Testis (tissue), 2 donors: ENCODE data around the gene CFAP58.

Source experiments
- POLR2A ChIP-seq: fragments of 450-650 bp; IDR thresholded peaks from one replicate; pipeline ENCODE4 v1.6.1; 2017; ENCODE audit warnings: antibody characterized with exemption, mild to moderate bottlenecking, moderate library complexity
- TF ChIP-seq, protein P1 (sequence below), 3 experiments: fragments of 450-650 bp in 2 of 3; fragments of 200-600 bp in 1 of 3; sonication (generic) in 1 of 3; IDR thresholded peaks; one replicate each; pipeline ENCODE4 v1.5.1; 2016 to 2019; ENCODE audit warnings: antibody characterized with exemption in 3 of 3, mild to moderate bottlenecking in 2 of 3, moderate library complexity in 1 of 3

DNA sequence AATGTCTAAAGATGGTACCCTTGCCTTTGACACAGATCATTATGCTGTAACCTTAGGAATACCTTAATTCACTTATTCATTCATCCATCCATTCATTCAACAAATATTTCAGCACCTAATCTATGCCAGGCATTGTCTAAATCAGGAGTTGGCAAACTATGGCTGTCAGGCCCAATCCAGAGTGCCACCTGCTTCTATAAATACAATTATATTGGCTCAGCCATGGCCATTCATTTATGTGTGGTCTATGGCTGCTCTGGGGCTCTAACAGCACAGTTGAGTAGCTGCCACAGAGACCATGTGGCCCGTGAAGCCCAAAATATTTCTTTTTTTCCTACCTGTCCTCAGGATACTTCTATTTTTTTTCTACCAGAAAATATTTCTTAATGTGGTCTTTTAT is 9.4 kb upstream of the CFAP58 start:
- no peak for TF ChIP-seq POLR2A
- TF ChIP-seq, protein P1, sequence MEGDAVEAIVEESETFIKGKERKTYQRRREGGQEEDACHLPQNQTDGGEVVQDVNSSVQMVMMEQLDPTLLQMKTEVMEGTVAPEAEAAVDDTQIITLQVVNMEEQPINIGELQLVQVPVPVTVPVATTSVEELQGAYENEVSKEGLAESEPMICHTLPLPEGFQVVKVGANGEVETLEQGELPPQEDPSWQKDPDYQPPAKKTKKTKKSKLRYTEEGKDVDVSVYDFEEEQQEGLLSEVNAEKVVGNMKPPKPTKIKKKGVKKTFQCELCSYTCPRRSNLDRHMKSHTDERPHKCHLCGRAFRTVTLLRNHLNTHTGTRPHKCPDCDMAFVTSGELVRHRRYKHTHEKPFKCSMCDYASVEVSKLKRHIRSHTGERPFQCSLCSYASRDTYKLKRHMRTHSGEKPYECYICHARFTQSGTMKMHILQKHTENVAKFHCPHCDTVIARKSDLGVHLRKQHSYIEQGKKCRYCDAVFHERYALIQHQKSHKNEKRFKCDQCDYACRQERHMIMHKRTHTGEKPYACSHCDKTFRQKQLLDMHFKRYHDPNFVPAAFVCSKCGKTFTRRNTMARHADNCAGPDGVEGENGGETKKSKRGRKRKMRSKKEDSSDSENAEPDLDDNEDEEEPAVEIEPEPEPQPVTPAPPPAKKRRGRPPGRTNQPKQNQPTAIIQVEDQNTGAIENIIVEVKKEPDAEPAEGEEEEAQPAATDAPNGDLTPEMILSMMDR (IDR thresholded peaks at IDR 0.05): no peak
